WERI-Rb-1 (cell line): ENCODE results near the gene PLCD3.
"Not testable (repeated sequence)": the region's sequence is repeated elsewhere in the genome, so short reads cannot be mapped to it uniquely, and the experiment has no call there.

Experiments used
- DNase-seq: peaks from one replicate; pipeline ENCODE4 v3.0.0-alpha.2; 2020
- H3K27ac ChIP-seq: fragments of 250-450 bp; sonication (Bioruptor Pico); 2 replicates; pipeline ENCODE4 v1.5.1; 2020; ENCODE audit warnings: mild to moderate bottlenecking, moderate library complexity
- H3K27me3 ChIP-seq: fragments of 250-450 bp; sonication (Bioruptor Pico); 2 replicates; pipeline ENCODE4 v1.5.1; 2021; ENCODE audit warnings: mild to moderate bottlenecking, low read depth, moderate library complexity; ENCODE audit not compliant: insufficient read depth, severe bottlenecking
- H3K36me3 ChIP-seq: fragments of 250-450 bp; sonication (Bioruptor Pico); 2 replicates; pipeline ENCODE4 v1.5.1; 2020; ENCODE audit warnings: mild to moderate bottlenecking, moderate library complexity
- H3K4me3 ChIP-seq: 2 replicates; pipeline ENCODE4 v1.5.1; 2011; ENCODE audit warnings: low read depth, mild to moderate bottlenecking, control low read depth, low read length
- H3K9me3 ChIP-seq: fragments of 250-450 bp; sonication (Bioruptor Pico); 2 replicates; pipeline ENCODE4 v1.5.1; 2021; ENCODE audit warnings: mild to moderate bottlenecking, moderate library complexity; ENCODE audit not compliant: severe bottlenecking
- CTCF ChIP-seq: IDR thresholded peaks from 2 replicates; pipeline ENCODE4 v1.5.1; 2011; ENCODE audit warnings: low read depth, mild to moderate bottlenecking, control low read depth, inconsistent platforms, low read length

Gene PLCD3

GRCh38 chr17:45125509-45125908 lies 6.8 kb downstream of the PLCD3 start:
- no peaks in the 10 kb centered on the region for H3K9me3 ChIP-seq

DNA sequence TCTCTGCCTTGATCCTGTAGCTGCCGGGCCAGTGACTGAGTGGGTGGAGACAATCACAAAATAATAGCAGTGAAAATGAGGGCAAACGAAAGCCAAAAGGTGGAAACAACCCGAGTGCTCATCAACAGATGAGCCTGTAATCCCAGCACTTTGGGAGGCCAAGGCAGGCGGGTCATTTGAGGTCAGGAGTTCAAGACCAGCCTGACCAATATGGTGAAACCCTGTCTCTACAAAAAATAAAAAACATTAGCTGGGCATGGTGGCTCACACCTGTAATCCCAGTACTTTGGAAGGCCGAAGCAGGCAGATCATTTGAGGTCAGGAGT lies 7.6 kb downstream of the PLCD3 start:
- H3K27me3 ChIP-seq, H3K9me3 ChIP-seq, H3K36me3 ChIP-seq, H3K4me3 ChIP-seq, DNase-seq, H3K27ac ChIP-seq: not testable (repeated sequence)

More at GRCh38 chr17:45125509-45125908, 6.8 kb downstream of the PLCD3 start:
- no peak for TF ChIP-seq CTCF
- Histone ChIP-seq H3K27ac (no peak overlapping the region), H3K27me3 (no peaks in the 10 kb centered on the region), H3K36me3 (peaks cover 4% of the 10 kb centered on the region; the same call in 1 of the 2 replicates), H3K4me3 (no peak overlapping the region)
- no peak for DNase-seq

GRCh38 chr17:45123930-45124796 lies 8.2 kb downstream of the PLCD3 start:
- no peak overlapping the region for H3K27ac ChIP-seq

GRCh38 chr17:45123076-45123770 lies 9.1 kb downstream of the PLCD3 start:
- no peak overlapping the region for H3K27ac ChIP-seq
- H3K36me3 ChIP-seq: peaks cover 12% of the 10 kb centered on the region; the same call in 1 of the 2 replicates
- no peak for DNase-seq
- H3K27me3 ChIP-seq: no peaks in the 10 kb centered on the region
- no peaks in the 10 kb centered on the region for H3K9me3 ChIP-seq
- H3K4me3 ChIP-seq: no peak overlapping the region
- TF ChIP-seq CTCF: no peak

More at GRCh38 chr17:45123930-45124796, 8.2 kb downstream of the PLCD3 start:
- Histone ChIP-seq H3K9me3 (no peaks in the 10 kb centered on the region), H3K4me3 (no peak overlapping the region), H3K27me3 (no peaks in the 10 kb centered on the region), H3K36me3 (peaks cover 7% of the 10 kb centered on the region; the same call in 1 of the 2 replicates)
- TF ChIP-seq CTCF: no peak
- no peak for DNase-seq

- no peak for TF ChIP-seq CTCF
These were observed 11.3 kb downstream of the PLCD3 start for GRCh38 chr17:45121055-45121454.

GRCh38 chr17:45120558-45120957 lies 11.8 kb downstream of the PLCD3 start:
- Histone ChIP-seq H3K4me3 (no peak overlapping the region), H3K27me3 (no peaks in the 10 kb centered on the region), H3K9me3 (no peaks in the 10 kb centered on the region), H3K27ac (no peak overlapping the region), H3K36me3 (peaks cover 11% of the 10 kb centered on the region)
- peak; percentile 28; the same call in 1 of the 2 replicates for TF ChIP-seq CTCF
- no peak for DNase-seq

More at GRCh38 chr17:45121055-45121454, 11.3 kb downstream of the PLCD3 start:
- no peak overlapping the region for H3K27ac ChIP-seq
- no peak for DNase-seq
- peaks cover 13% of the 10 kb centered on the region for H3K36me3 ChIP-seq
- H3K9me3 ChIP-seq: no peaks in the 10 kb centered on the region
- H3K27me3 ChIP-seq: no peaks in the 10 kb centered on the region
- no peak overlapping the region for H3K4me3 ChIP-seq
